Body of pancreas (tissue), 4 donors: ENCODE data around the gene ARHGAP26. TPM values are rescaled to one million over a fixed set of nuclear protein-coding genes. Genes with fewer than 3 reads are reported as not detected.

Experiments
- ATAC-seq: fragments of 150-250 bp; one replicate; pipeline ENCODE4 v1.9.1; 2016
- DNase-seq, 4 donors: peaks; one replicate each; pipeline ENCODE4 v3.0.0-alpha.2; 2019
- H3K27ac ChIP-seq, 4 donors: fragments of 200-600 bp; sonication (generic); 1 replicate in 3 of 4; 2 replicates in 1 of 4; pipeline versions ENCODE4 v1.5.1 to v1.6.1; 2016 to 2019; ENCODE audit warnings: mild to moderate bottlenecking in 1 of 4, mixed read lengths in 1 of 4, moderate library complexity in 1 of 4
- H3K27me3 ChIP-seq, 2 donors: fragments of 200-600 bp; sonication (generic); one replicate each; pipeline ENCODE4 v1.6.0; 2016; ENCODE audit warnings: mild to moderate bottlenecking in 1 of 2
- H3K36me3 ChIP-seq, 2 donors: fragments of 200-600 bp; sonication (generic); replicated peaks in 1 of 2; 2 replicates each; pipeline ENCODE4 v1.5.1; 2016; ENCODE audit warnings: low read depth in 2 of 2; ENCODE audit not compliant: insufficient read depth in 1 of 2
- H3K4me1 ChIP-seq: fragments of 200-600 bp; sonication (generic); one replicate; pipeline ENCODE4 v1.6.0; 2016
- H3K4me3 ChIP-seq, 2 donors: fragments of 200-600 bp; sonication (generic); 1 replicate in 1 of 2; 2 replicates in 1 of 2; pipeline ENCODE4 v1.5.1; 2016 to 2019
- H3K9me3 ChIP-seq, 3 donors: fragments of 200-600 bp; sonication (generic); 1 replicate in 2 of 3; 2 replicates in 1 of 3; pipeline ENCODE4 v1.5.1; 2016
- POLR2A ChIP-seq, 3 donors: fragments of 450-650 bp; IDR thresholded peaks; one replicate each; pipeline ENCODE4 v1.6.1; 2016; ENCODE audit warnings: antibody characterized with exemption in 3 of 3, mild to moderate bottlenecking in 2 of 3
- WGBS, 2 donors: methylation state at CpG; one replicate each; pipeline ENCODE4 v1.1.5; 2017; 5-methylcytosine and 5-hydroxymethylcytosine counted together
- intact Hi-C: fragments of 100-400 bp; cut with DNase I; formaldehyde crosslinking; loops from one replicate; pipeline ENCODE4 v1.15.1; 2023
- total RNA-seq, 2 donors: library from RNA; depleted of rRNA; stranded (reverse); fragments of >200 nt; gene quantifications; one replicate each; pipeline ENCODE4 v1.1.0, GENCODE V29; 2016
- TF ChIP-seq, protein P1 (sequence below), 7 experiments: fragments of 450-650 bp in 4 of 7; fragments of 200-600 bp in 3 of 7; sonication (generic) in 3 of 7; IDR thresholded peaks; one replicate each; pipeline ENCODE4 v1.5.1; 2016 to 2019; ENCODE audit warnings: antibody characterized with exemption in 7 of 7

Gene ARHGAP26
- total RNA-seq, 2 donors from 2014 or later = 12.5 to 14.2 TPM

DNA sequence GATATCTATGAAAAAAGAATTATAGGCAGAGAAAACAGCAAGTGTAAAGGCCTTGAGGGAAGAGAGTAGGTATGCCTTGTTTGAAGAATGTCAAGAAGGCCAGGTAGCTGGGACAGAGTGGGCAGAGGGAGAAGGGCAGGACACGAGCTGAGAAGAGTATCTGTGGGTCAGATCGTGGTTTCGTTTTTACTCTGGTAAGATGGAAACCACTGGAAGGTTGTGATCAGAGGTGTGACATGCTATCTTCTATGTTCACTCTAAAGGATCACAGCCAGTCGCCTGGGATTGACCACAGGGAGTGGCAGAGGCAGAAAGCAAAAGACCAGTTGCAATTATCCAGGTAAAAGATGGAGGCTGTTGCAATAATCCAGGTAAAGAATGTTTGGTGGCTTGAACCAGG, 12.6 kb upstream of the ARHGAP26 start:
- Histone ChIP-seq H3K4me1 (peaks cover 18% of the 10 kb centered on the region), H3K4me3 (no peak overlapping the region), H3K27me3 (no peaks in the 10 kb centered on the region), H3K36me3 (no peaks in the 10 kb centered on the region), H3K9me3 (no peaks in the 10 kb centered on the region), H3K27ac (no peak overlapping the region)
- TF ChIP-seq POLR2A (IDR thresholded peaks at IDR 0.05) = no peak
- TF ChIP-seq, protein P1, sequence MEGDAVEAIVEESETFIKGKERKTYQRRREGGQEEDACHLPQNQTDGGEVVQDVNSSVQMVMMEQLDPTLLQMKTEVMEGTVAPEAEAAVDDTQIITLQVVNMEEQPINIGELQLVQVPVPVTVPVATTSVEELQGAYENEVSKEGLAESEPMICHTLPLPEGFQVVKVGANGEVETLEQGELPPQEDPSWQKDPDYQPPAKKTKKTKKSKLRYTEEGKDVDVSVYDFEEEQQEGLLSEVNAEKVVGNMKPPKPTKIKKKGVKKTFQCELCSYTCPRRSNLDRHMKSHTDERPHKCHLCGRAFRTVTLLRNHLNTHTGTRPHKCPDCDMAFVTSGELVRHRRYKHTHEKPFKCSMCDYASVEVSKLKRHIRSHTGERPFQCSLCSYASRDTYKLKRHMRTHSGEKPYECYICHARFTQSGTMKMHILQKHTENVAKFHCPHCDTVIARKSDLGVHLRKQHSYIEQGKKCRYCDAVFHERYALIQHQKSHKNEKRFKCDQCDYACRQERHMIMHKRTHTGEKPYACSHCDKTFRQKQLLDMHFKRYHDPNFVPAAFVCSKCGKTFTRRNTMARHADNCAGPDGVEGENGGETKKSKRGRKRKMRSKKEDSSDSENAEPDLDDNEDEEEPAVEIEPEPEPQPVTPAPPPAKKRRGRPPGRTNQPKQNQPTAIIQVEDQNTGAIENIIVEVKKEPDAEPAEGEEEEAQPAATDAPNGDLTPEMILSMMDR (IDR thresholded peaks at IDR 0.05) = no peak
- ATAC-seq (no peak), DNase-seq (no peak)
- intact Hi-C loops = loop anchor here (5.0 kb wide), 1 partner anchor 120 kb away; no protein-coding TSS in a partner anchor
- 77 to 79% methylated on average over 4 of the region's 4 CpGs for WGBS, 2 donors

DNA sequence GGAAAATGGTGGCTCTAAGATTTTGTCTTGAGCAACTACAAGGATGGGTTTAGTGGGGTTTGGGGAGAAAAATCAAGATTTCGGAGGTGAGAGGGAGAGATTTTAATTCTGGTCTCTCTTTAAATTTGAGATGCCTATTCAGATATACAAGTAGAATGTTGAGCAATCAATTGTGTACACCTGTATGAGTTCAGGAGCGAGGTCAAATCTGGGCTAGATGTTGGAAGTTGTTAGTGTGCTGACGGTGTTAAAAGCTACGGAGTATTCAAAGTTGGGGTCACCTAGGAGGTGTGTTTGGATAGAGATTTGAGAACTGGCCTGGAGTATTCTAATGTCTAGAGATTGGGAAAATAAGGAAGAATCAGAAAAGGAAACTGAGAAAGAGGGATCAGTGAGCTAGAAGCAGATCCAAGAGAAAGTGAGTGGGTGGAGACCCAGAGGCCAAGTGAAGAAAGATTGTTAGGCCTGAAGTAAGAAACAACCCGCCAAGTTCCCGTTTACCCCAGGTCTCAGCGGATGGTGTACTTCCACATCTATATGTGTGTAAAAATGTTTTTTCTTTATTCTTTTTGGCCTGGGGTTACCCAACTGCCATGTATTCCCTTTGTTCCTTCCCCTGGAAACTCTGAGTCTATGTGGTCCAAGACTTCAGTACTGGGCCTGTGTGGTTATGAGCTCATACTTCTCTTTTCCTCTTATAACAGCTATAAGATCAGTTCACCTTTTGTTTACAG, 11.9 kb upstream of the ARHGAP26 start:
- H3K9me3 ChIP-seq = no peaks in the 10 kb centered on the region
- intact Hi-C loops = loop anchor here (5.0 kb wide), 1 partner anchor 119 kb away; no protein-coding TSS in a partner anchor
- H3K36me3 ChIP-seq = no peaks in the 10 kb centered on the region
- no peak for ATAC-seq
- 80 to 86% methylated on average over 7 of the region's 7 CpGs for WGBS, 2 donors
- H3K4me1 ChIP-seq = peaks cover 11% of the 10 kb centered on the region
- no peaks in the 10 kb centered on the region for H3K27me3 ChIP-seq
- TF ChIP-seq, protein P1 (IDR thresholded peaks at IDR 0.05) = no peak
- TF ChIP-seq POLR2A (IDR thresholded peaks at IDR 0.05) = no peak
- no peak overlapping the region for H3K4me3 ChIP-seq
- no peak overlapping the region for H3K27ac ChIP-seq
- peak in 1 of 4 donors; percentile 42 for DNase-seq

DNA sequence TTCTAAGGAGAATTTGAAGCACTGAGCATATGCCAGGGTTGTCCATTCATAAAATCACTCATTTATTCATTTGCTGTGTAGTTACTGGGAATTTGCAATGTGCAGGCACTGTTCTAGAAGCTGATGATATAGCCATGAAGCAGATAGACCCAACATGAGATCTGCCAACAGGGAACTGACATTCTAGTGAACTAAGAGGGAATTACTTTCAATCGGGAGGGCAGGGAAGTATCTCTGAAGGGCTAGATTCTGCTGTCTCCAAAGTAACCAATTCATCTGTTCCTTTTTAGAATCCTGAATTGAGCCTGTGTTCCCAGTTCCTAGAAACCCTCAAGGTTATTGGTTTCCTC, 11.4 kb upstream of the ARHGAP26 start:
- no peaks in the 10 kb centered on the region for H3K27me3 ChIP-seq
- H3K9me3 ChIP-seq = no peaks in the 10 kb centered on the region
- no peaks in the 10 kb centered on the region for H3K36me3 ChIP-seq
- no peak overlapping the region for H3K27ac ChIP-seq
- ATAC-seq (no peak), DNase-seq (no peak)
- H3K4me1 ChIP-seq = peaks cover 6% of the 10 kb centered on the region
- intact Hi-C loops = loop anchor here (5.0 kb wide), 1 partner anchor 119 kb away; no protein-coding TSS in a partner anchor
- TF ChIP-seq, protein P1 (IDR thresholded peaks at IDR 0.05) = no peak
- no peak for TF ChIP-seq POLR2A (IDR thresholded peaks at IDR 0.05)
- no peak overlapping the region for H3K4me3 ChIP-seq
- 47 to 60% methylated on average over 1 of the region's 1 CpG for WGBS, 2 donors

DNA sequence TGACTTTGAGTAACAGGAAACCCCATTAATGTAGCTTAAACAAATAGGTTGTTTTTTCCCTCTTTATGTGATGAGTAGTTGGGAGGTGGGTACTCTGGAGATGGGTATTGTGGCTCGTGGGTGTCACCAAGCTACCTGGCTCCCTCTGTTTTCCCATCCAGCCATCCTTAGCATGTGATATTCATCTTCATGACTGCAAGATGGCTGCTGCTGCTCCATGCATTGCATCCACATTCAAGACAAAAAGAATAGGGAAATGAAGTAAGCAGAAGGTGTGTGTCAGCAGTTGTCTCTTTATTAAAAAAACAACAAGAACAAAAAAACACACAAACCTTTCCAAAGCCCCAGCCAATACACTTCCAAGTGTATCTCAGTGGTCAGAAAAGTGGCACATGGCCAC, 6.5 kb upstream of the ARHGAP26 start:
- no peaks in the 10 kb centered on the region for H3K9me3 ChIP-seq
- intact Hi-C loops = no loop called here
- TF ChIP-seq POLR2A (IDR thresholded peaks at IDR 0.05) = no peak
- TF ChIP-seq, protein P1 (IDR thresholded peaks at IDR 0.05) = no peak
- WGBS, 2 donors = 72 to 80% methylated on average over 1 of the region's 1 CpG
- H3K4me1 ChIP-seq = no peaks in the 10 kb centered on the region
- no peak for DNase-seq
- H3K36me3 ChIP-seq = no peaks in the 10 kb centered on the region
- H3K4me3 ChIP-seq = no peak overlapping the region
- no peaks in the 10 kb centered on the region for H3K27me3 ChIP-seq
- no peak for ATAC-seq
- H3K27ac ChIP-seq = no peak overlapping the region

DNA sequence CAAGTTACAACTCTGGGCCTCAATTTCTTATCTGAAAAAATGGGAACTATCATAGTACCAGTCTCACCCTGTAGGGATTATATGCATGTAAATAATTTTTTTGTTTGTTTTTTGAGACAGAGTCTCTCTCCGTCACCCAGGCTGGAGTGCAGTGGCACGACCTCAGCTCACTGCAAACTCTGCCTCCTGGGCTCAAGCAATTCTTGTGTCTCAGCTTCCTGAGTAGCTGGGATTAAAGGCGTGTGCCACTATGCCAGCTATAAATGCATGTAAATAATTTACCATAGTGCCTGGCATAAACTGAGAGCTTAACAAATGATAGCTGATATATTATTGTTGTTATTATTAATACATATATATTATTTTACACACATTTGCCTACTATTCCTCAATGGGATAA, 3.0 kb upstream of the ARHGAP26 start:
- WGBS, 2 donors = 65 to 73% methylated on average over 3 of the region's 3 CpGs
- DNase-seq = no peak
- no peaks in the 10 kb centered on the region for H3K36me3 ChIP-seq
- no peaks in the 10 kb centered on the region for H3K9me3 ChIP-seq
- H3K4me3 ChIP-seq = no peak overlapping the region
- H3K27ac ChIP-seq = no peak overlapping the region
- H3K27me3 ChIP-seq = no peaks in the 10 kb centered on the region
- ATAC-seq = no peak
- TF ChIP-seq, protein P1 (IDR thresholded peaks at IDR 0.05) = no peak
- no peak for TF ChIP-seq POLR2A (IDR thresholded peaks at IDR 0.05)
- peaks cover 18% of the 10 kb centered on the region for H3K4me1 ChIP-seq
- intact Hi-C loops = no loop called here
